Muscle of arm (tissue), 14 donors: ENCODE data around the gene ATP9B. TPM values are rescaled to one million over a fixed set of nuclear protein-coding genes. Genes with fewer than 3 reads are reported as not detected.

ENCODE experiments used
- DNase-seq: peaks from one replicate; pipeline ENCODE4 v3.0.0-alpha.2; 2013
- long read RNA-seq, 11 donors: transcript quantifications; one replicate each; lab custom pipeline, GENCODE V29; 2026
- polyA plus RNA-seq, 12 donors: library from polyadenylated mRNA; unstranded; fragments of 120-200 nt; gene quantifications; one replicate each; pipeline ENCODE4 v1.2.1, GENCODE V29; 2013; ENCODE audit not compliant: insufficient read length in 12 of 12

ATP9B gene
- polyA plus RNA-seq = 10 to 100 TPM in 11 of 12 donors, not detected in 1; 12.6 to 39.8 (median 22.5) TPM
- long read RNA-seq, donor 1, partial matches to known transcripts = 0 of 1 reads
- long read RNA-seq, donor 1, other reads (novel, unspliced or antisense) = 0 of 1 reads
- long read RNA-seq, donor 2, full-length matches to known transcripts = 2 of 2 reads
- long read RNA-seq, donor 2, partial matches to known transcripts = 0 of 2 reads
- long read RNA-seq, donor 2, other reads (novel, unspliced or antisense) = 0 of 2 reads
- long read RNA-seq, donor 3 = 0 reads
- long read RNA-seq, donor 4, partial matches to known transcripts = 0 of 1 reads
- long read RNA-seq, donor 4, other reads (novel, unspliced or antisense) = 0 of 1 reads
- long read RNA-seq, donor 5, full-length matches to known transcripts = 4 of 4 reads
- long read RNA-seq, donor 5, partial matches to known transcripts = 0 of 4 reads
- long read RNA-seq, donor 5, other reads (novel, unspliced or antisense) = 0 of 4 reads
- long read RNA-seq, donor 6 = 0 reads
- long read RNA-seq, donor 7, partial matches to known transcripts = 0 of 2 reads
- long read RNA-seq, donor 7, other reads (novel, unspliced or antisense) = 0 of 2 reads
- long read RNA-seq, donor 8 = 0 reads
- long read RNA-seq, donor 9, full-length matches to known transcripts = 1 of 1 reads
- long read RNA-seq, donor 9, partial matches to known transcripts = 0 of 1 reads
- long read RNA-seq, donor 9, other reads (novel, unspliced or antisense) = 0 of 1 reads
- long read RNA-seq, donor 10, full-length matches to known transcripts = 1 of 1 reads
- long read RNA-seq, donor 10, partial matches to known transcripts = 0 of 1 reads
- long read RNA-seq, donor 10, other reads (novel, unspliced or antisense) = 0 of 1 reads
- long read RNA-seq, donor 11, partial matches to known transcripts = 0 of 1 reads
- long read RNA-seq, donor 11, other reads (novel, unspliced or antisense) = 0 of 1 reads

GRCh38 chr18:79068937-79069716, at the start of gene ATP9B:
TSS of gene ATP9B (plus strand) at chr18:79069394. CDS start at chr18:79069411, 17 bp downstream.
- DNase-seq = peak; percentile 99

GRCh38 chr18:79019881-79020280, 49.3 kb upstream of the ATP9B start:
- no peak for DNase-seq

GRCh38 chr18:79022603-79023002, 46.6 kb upstream of the ATP9B start:
- no peak for DNase-seq

- DNase-seq = no peak
Observed at GRCh38 chr18:79026491-79026890, 42.7 kb upstream of the ATP9B start.

GRCh38 chr18:79030680-79031079, 38.5 kb upstream of the ATP9B start:
- DNase-seq = no peak

GRCh38 chr18:79042276-79042675, 26.9 kb upstream of the ATP9B start:
- DNase-seq = no peak

- no peak for DNase-seq
Observed at GRCh38 chr18:79043288-79043687, 25.9 kb upstream of the ATP9B start.

- no peak for DNase-seq
Observed at GRCh38 chr18:79046522-79046921, 22.7 kb upstream of the ATP9B start.

- DNase-seq = no peak
Observed at GRCh38 chr18:79047556-79048244, 21.5 kb upstream of the ATP9B start.

- no peak for DNase-seq
Observed at GRCh38 chr18:79048245-79048632, 21.0 kb upstream of the ATP9B start.

- no peak for DNase-seq
Observed at GRCh38 chr18:79049506-79049905, 19.7 kb upstream of the ATP9B start.

GRCh38 chr18:79050005-79050404, 19.2 kb upstream of the ATP9B start:
- DNase-seq = no peak

- DNase-seq = no peak
Observed at GRCh38 chr18:79056827-79057367, 12.3 kb upstream of the ATP9B start.

GRCh38 chr18:79058007-79058406, 11.2 kb upstream of the ATP9B start:
- DNase-seq = no peak

- no peak for DNase-seq
Observed at GRCh38 chr18:79062806-79063205, 6.4 kb upstream of the ATP9B start.

- no peak for DNase-seq
Observed at GRCh38 chr18:79064228-79064627, 5.0 kb upstream of the ATP9B start.

- no peak for DNase-seq
Observed at GRCh38 chr18:79065802-79066201, 3.4 kb upstream of the ATP9B start.

GRCh38 chr18:79067611-79068010, 1.6 kb upstream of the ATP9B start:
- DNase-seq = no peak

GRCh38 chr18:79068341-79068936, 755 bp upstream of the ATP9B start:
- peak; percentile 46 for DNase-seq

- peak; percentile 27 for DNase-seq
Observed at GRCh38 chr18:79069717-79070151, 540 bp downstream of the ATP9B start.
